ENCODE data around the gene ABCG1. TPM values are rescaled to one million over a fixed set of nuclear protein-coding genes. Genes with fewer than 3 reads are reported as not detected.

ABCG1 gene
- total and polyA plus RNA-seq, 2 donors (not counting 3 experiments of a cell fraction or from before 2014, with no cell fraction given): 6.7 to 19.6 TPM

DNA sequence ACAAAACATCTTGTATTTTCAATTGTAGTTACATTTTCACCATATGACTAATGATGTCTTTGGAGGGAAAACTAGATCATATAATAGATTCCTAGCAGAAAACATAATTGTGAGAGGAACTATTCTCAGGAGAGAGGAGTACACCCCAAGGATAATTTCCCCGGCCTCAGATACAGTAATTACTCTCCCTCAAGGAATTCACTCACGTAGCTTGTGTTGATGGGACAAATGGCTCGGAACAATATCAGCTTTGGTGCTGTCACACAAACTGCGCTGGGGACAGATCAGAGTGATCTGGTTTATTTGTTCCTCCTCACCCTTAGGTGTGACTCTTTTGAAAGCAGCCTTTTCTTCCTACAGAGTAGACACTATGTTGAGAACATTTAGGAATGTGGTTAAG, 11.2 kb downstream of the ABCG1 start:
- H3K9ac ChIP-seq (replicated peaks; ENCODE audit: extremely low read depth, insufficient read depth, low read length): no peak overlapping the region
- no peak overlapping the region for H3K27ac ChIP-seq (ENCODE audit: insufficient read depth, low read depth, low read length)
- H3K27me3 ChIP-seq (ENCODE audit: control insufficient read depth in 2 of 2, insufficient read depth in 2 of 2, low read length in 2 of 2): peaks cover 0 to 2% of the 10 kb centered on the region in 2 experiments
- H2AFZ ChIP-seq (ENCODE audit: low read depth, low read length): no peak overlapping the region
- no peak overlapping the region for H3K4me2 ChIP-seq (ENCODE audit: insufficient read depth, low read length)
- H3K4me3 ChIP-seq (replicated peaks in 1 of 3; ENCODE audit: insufficient read depth in 1 of 3, low read depth in 1 of 3, low read length in 3 of 3): no peak overlapping the region
- BruUV-seq (replicated peaks): no TSS peak
- no peaks in the 10 kb centered on the region for H4K20me1 ChIP-seq (replicated peaks; ENCODE audit: control insufficient read depth, extremely low read depth, insufficient read depth, low read length)
- TF ChIP-seq GATA2 (IDR thresholded peaks at IDR 0.05; ENCODE audit: insufficient read depth, insufficient read length, low read depth, low read length) (no peak), POLR2AphosphoS5 (IDR thresholded peaks at IDR 0.05; ENCODE audit: insufficient read depth, low read depth, low read length) (no peak), JUN (IDR thresholded peaks at IDR 0.05; ENCODE audit: borderline replicate concordance, insufficient read depth, insufficient read length, low read depth) (no peak), POLR2A (IDR thresholded peaks at IDR 0.05; ENCODE audit: low read depth, low read length) (no peak), EZH2 (IDR thresholded peaks at IDR 0.05; ENCODE audit: borderline replicate concordance, low read depth, low read length, severe bottlenecking) (no peak), FOS (IDR thresholded peaks at IDR 0.05; ENCODE audit: borderline replicate concordance, insufficient read depth, low read length) (no peak), MYC (IDR thresholded peaks at IDR 0.05; ENCODE audit: low read depth, low read length) (no peak)
- TF ChIP-seq, protein P1, sequence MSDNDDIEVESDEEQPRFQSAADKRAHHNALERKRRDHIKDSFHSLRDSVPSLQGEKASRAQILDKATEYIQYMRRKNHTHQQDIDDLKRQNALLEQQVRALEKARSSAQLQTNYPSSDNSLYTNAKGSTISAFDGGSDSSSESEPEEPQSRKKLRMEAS (IDR thresholded peaks at IDR 0.05; ENCODE audit: insufficient read depth, insufficient read length): no peak
- TF ChIP-seq, protein P2, sequence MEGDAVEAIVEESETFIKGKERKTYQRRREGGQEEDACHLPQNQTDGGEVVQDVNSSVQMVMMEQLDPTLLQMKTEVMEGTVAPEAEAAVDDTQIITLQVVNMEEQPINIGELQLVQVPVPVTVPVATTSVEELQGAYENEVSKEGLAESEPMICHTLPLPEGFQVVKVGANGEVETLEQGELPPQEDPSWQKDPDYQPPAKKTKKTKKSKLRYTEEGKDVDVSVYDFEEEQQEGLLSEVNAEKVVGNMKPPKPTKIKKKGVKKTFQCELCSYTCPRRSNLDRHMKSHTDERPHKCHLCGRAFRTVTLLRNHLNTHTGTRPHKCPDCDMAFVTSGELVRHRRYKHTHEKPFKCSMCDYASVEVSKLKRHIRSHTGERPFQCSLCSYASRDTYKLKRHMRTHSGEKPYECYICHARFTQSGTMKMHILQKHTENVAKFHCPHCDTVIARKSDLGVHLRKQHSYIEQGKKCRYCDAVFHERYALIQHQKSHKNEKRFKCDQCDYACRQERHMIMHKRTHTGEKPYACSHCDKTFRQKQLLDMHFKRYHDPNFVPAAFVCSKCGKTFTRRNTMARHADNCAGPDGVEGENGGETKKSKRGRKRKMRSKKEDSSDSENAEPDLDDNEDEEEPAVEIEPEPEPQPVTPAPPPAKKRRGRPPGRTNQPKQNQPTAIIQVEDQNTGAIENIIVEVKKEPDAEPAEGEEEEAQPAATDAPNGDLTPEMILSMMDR (IDR thresholded peaks at IDR 0.05; ENCODE audit: extremely low read depth in 1 of 2, insufficient read depth in 1 of 2, low read depth in 1 of 2, low read length in 2 of 2): no peak
- intact Hi-C loops (cut with micrococcal nuclease) (no loop called here), dilution Hi-C loops (cut with MboI; ENCODE audit: extremely low pct_ligation_motif_present, low sequenced_read_pairs) (no loop called here)
- DNase-seq (ENCODE audit: low read depth, low spot score) (no peak), FAIRE-seq (no peak)
- no peaks in the 10 kb centered on the region for H3K9me3 ChIP-seq (replicated peaks; ENCODE audit: control insufficient read depth, insufficient read depth, low read length)
- CTCF ChIA-PET: interaction anchor here (0.9 to 1.7 kb wide), 4 partner anchors 10 to 30 kb away, joined by 3 to 10 read pairs (median 4); no protein-coding TSS in a partner anchor
- no peaks in the 10 kb centered on the region for H3K36me3 ChIP-seq (ENCODE audit: control insufficient read depth in 2 of 2, extremely low read depth in 1 of 2, insufficient read depth in 2 of 2, low read length in 2 of 2)
- POLR2A ChIA-PET: no interaction called here
- no peaks in the 10 kb centered on the region for H3K9me1 ChIP-seq (replicated peaks; ENCODE audit: control insufficient read depth, extremely low read depth, insufficient read depth, low read length)
- H3K79me2 ChIP-seq (ENCODE audit: control insufficient read depth, insufficient read depth, low read length): no peaks in the 10 kb centered on the region
- peaks cover 35% of the 10 kb centered on the region for H3K4me1 ChIP-seq (ENCODE audit: control insufficient read depth, extremely low read depth, insufficient read depth, low read length)

Measured in endothelial cell of umbilical vein (primary cell).